ENCODE measurements around the gene IZUMO1.

The IZUMO1 gene

DNA sequence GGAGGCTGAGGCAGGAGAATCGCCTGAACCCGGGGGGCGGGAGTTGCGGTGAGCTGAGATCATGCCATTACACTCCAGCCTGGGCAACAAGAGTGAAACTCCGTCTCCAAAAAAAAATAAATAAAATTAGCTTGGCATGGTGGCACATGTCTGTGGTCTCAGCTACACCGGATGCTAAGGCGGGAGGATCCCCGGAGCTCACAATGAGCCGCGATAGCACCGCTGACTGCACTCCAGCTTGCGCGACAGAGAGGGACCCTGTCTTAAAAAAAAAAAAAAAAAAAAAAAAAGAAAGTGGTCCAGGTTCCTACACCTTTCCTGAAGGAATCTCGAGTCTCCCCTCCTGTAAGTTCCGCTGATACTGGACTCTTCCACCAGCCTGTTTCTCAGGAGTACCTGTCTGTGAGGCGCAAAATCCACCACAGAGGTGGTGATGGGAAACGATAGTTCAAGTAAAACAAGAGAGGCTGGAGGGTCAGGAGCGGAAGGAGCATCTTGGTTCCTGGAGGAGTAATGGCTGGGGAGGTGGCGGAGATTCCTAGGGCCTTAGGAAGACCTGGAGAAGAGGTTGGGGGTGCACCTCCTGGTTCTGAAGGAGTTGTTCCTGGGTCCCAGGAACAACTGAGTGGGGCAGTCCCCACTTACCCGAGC, 5.3 kb upstream of the IZUMO1 start:
- ATAC-seq, result no peak

DNA sequence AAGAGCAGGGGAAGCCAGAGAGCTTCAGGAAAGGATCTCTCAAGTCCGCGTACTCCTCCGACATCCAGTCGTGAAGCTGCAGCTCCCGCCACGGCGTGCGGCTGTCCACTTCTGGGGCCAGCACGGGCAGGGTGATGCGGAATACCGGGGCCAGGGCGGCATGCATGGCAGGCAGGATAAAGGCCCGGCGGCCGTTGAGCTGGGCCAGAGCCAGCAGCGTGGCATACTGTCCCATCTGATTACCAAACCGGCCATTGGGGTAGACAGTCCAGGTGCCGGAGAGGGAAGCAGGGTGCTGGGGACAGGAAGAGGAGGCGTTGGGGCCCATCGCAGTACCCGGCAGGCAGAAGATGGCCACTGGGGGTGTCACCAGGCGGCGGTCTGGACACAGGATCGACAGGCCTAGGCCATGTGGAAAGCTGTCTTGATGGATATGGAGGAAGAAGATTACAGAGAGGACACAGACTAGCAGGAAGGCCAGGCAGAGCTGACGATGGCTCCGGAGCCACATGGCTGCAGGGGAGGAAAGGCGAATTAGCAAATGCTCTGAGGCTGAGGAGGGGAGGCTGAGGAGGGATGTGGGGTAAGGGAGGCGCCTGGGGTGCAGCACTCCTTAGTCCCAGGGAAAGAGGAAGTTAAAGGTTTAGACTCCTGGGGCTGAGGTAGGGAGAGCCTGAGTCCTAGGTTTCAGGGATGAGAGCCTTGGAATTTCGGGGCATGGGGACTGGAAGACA, 4.2 kb upstream of the IZUMO1 start:
- TF ChIP-seq ZFP30 (CRISPR knock-in tag; IDR thresholded peaks at IDR 0.05) (no peak), RARB (CRISPR knock-in tag; IDR thresholded peaks at IDR 0.05) (no peak), PPARA (CRISPR knock-in tag; IDR thresholded peaks at IDR 0.05; ENCODE audit: borderline replicate concordance) (no peak), TCF4 (CRISPR knock-in tag; IDR thresholded peaks at IDR 0.05; ENCODE audit: borderline replicate concordance) (no peak), GLIS3 (CRISPR knock-in tag; IDR thresholded peaks at IDR 0.05) (no peak), CSDC2 (CRISPR knock-in tag; IDR thresholded peaks at IDR 0.05) (no peak), ZNF70 (CRISPR knock-in tag; IDR thresholded peaks at IDR 0.05) (no peak), SNAI2 (CRISPR knock-in tag; IDR thresholded peaks at IDR 0.05) (no peak), OSR1 (CRISPR knock-in tag; IDR thresholded peaks at IDR 0.05) (no peak), ZNF8 (CRISPR knock-in tag; IDR thresholded peaks at IDR 0.05) (no peak), BACH2 (CRISPR knock-in tag; IDR thresholded peaks at IDR 0.05; ENCODE audit: borderline replicate concordance) (no peak), ESRRG (CRISPR knock-in tag; IDR thresholded peaks at IDR 0.05) (no peak), TOX (CRISPR knock-in tag; IDR thresholded peaks at IDR 0.05; ENCODE audit: borderline replicate concordance) (no peak)
- TF ChIP-seq, protein P1, sequence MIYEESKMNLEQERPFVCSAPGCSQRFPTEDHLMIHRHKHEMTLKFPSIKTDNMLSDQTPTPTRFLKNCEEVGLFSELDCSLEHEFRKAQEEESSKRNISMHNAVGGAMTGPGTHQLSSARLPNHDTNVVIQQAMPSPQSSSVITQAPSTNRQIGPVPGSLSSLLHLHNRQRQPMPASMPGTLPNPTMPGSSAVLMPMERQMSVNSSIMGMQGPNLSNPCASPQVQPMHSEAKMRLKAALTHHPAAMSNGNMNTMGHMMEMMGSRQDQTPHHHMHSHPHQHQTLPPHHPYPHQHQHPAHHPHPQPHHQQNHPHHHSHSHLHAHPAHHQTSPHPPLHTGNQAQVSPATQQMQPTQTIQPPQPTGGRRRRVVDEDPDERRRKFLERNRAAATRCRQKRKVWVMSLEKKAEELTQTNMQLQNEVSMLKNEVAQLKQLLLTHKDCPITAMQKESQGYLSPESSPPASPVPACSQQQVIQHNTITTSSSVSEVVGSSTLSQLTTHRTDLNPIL (CRISPR knock-in tag; IDR thresholded peaks at IDR 0.05; ENCODE audit: low read depth), result no peak
- TF ChIP-seq, protein P2, sequence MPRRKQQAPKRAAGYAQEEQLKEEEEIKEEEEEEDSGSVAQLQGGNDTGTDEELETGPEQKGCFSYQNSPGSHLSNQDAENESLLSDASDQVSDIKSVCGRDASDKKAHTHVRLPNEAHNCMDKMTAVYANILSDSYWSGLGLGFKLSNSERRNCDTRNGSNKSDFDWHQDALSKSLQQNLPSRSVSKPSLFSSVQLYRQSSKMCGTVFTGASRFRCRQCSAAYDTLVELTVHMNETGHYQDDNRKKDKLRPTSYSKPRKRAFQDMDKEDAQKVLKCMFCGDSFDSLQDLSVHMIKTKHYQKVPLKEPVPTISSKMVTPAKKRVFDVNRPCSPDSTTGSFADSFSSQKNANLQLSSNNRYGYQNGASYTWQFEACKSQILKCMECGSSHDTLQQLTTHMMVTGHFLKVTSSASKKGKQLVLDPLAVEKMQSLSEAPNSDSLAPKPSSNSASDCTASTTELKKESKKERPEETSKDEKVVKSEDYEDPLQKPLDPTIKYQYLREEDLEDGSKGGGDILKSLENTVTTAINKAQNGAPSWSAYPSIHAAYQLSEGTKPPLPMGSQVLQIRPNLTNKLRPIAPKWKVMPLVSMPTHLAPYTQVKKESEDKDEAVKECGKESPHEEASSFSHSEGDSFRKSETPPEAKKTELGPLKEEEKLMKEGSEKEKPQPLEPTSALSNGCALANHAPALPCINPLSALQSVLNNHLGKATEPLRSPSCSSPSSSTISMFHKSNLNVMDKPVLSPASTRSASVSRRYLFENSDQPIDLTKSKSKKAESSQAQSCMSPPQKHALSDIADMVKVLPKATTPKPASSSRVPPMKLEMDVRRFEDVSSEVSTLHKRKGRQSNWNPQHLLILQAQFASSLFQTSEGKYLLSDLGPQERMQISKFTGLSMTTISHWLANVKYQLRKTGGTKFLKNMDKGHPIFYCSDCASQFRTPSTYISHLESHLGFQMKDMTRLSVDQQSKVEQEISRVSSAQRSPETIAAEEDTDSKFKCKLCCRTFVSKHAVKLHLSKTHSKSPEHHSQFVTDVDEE (CRISPR knock-in tag; IDR thresholded peaks at IDR 0.05), result no peak
- TF ChIP-seq, protein P3, sequence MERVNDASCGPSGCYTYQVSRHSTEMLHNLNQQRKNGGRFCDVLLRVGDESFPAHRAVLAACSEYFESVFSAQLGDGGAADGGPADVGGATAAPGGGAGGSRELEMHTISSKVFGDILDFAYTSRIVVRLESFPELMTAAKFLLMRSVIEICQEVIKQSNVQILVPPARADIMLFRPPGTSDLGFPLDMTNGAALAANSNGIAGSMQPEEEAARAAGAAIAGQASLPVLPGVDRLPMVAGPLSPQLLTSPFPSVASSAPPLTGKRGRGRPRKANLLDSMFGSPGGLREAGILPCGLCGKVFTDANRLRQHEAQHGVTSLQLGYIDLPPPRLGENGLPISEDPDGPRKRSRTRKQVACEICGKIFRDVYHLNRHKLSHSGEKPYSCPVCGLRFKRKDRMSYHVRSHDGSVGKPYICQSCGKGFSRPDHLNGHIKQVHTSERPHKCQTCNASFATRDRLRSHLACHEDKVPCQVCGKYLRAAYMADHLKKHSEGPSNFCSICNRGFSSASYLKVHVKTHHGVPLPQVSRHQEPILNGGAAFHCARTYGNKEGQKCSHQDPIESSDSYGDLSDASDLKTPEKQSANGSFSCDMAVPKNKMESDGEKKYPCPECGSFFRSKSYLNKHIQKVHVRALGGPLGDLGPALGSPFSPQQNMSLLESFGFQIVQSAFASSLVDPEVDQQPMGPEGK (CRISPR knock-in tag; IDR thresholded peaks at IDR 0.05; ENCODE audit: borderline replicate concordance), result no peak

More for the DNA sequence above, 5.3 kb upstream of the IZUMO1 start:
- TF ChIP-seq, protein P2 (CRISPR knock-in tag; IDR thresholded peaks at IDR 0.05), result no peak
- TF ChIP-seq ZNF70 (CRISPR knock-in tag; IDR thresholded peaks at IDR 0.05) (no peak), TOX (CRISPR knock-in tag; IDR thresholded peaks at IDR 0.05; ENCODE audit: borderline replicate concordance) (no peak)
- TF ChIP-seq, protein P4, sequence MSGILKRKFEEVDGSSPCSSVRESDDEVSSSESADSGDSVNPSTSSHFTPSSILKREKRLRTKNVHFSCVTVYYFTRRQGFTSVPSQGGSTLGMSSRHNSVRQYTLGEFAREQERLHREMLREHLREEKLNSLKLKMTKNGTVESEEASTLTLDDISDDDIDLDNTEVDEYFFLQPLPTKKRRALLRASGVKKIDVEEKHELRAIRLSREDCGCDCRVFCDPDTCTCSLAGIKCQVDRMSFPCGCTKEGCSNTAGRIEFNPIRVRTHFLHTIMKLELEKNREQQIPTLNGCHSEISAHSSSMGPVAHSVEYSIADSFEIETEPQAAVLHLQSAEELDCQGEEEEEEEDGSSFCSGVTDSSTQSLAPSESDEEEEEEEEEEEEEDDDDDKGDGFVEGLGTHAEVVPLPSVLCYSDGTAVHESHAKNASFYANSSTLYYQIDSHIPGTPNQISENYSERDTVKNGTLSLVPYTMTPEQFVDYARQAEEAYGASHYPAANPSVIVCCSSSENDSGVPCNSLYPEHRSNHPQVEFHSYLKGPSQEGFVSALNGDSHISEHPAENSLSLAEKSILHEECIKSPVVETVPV (CRISPR knock-in tag; IDR thresholded peaks at IDR 0.05), result no peak

DNA sequence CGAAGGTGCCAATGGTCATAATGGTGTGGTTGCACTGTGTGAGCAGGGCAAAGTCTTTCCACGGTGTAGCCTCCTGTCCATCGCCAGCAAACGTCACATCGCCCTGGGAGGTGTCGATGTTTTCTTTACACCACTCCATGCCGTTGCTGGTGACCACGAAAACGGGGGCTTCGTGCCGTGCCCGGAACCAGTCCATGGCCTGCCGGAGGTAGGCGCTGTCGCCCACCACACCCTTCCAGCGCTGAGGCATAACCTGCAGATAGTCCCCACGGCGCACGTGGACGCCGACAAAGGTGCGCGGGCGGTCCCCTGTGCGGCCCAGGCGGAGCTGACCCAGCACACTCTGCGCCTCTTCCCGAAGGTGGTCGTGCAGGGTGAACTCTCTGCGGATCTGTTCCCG, 3.6 kb upstream of the IZUMO1 start:
- no peak for ATAC-seq
- TF ChIP-seq ZNF70 (CRISPR knock-in tag; IDR thresholded peaks at IDR 0.05) (no peak), ISL1 (CRISPR knock-in tag; IDR thresholded peaks at IDR 0.05) (no peak), RARB (CRISPR knock-in tag; IDR thresholded peaks at IDR 0.05) (no peak), SNAI2 (CRISPR knock-in tag; IDR thresholded peaks at IDR 0.05) (no peak), TCF4 (CRISPR knock-in tag; IDR thresholded peaks at IDR 0.05; ENCODE audit: borderline replicate concordance) (no peak), ARNTL (CRISPR knock-in tag; IDR thresholded peaks at IDR 0.05; ENCODE audit: borderline replicate concordance, low read depth) (no peak), ZNF8 (CRISPR knock-in tag; IDR thresholded peaks at IDR 0.05) (no peak), ZC3H10 (CRISPR knock-in tag; IDR thresholded peaks at IDR 0.05) (no peak), TOX (CRISPR knock-in tag; IDR thresholded peaks at IDR 0.05; ENCODE audit: borderline replicate concordance) (no peak), ESRRG (CRISPR knock-in tag; IDR thresholded peaks at IDR 0.05) (no peak), PPARA (CRISPR knock-in tag; IDR thresholded peaks at IDR 0.05; ENCODE audit: borderline replicate concordance) (no peak), CSDC2 (CRISPR knock-in tag; IDR thresholded peaks at IDR 0.05) (no peak)
- TF ChIP-seq, protein P1 (CRISPR knock-in tag; IDR thresholded peaks at IDR 0.05; ENCODE audit: low read depth), result no peak
- TF ChIP-seq, protein P5, sequence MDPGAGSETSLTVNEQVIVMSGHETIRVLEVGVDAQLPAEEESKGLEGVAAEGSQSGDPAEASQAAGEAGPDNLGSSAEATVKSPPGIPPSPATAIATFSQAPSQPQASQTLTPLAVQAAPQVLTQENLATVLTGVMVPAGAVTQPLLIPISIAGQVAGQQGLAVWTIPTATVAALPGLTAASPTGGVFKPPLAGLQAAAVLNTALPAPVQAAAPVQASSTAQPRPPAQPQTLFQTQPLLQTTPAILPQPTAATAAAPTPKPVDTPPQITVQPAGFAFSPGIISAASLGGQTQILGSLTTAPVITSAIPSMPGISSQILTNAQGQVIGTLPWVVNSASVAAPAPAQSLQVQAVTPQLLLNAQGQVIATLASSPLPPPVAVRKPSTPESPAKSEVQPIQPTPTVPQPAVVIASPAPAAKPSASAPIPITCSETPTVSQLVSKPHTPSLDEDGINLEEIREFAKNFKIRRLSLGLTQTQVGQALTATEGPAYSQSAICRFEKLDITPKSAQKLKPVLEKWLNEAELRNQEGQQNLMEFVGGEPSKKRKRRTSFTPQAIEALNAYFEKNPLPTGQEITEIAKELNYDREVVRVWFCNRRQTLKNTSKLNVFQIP (CRISPR knock-in tag; IDR thresholded peaks at IDR 0.05; ENCODE audit: borderline replicate concordance, low read depth), result no peak

More for the DNA sequence above, 4.2 kb upstream of the IZUMO1 start:
- no peak for ATAC-seq

All from SK-N-SH treated with all-trans-retinoic acid at 6 μM for 48 hours (cell line).